NCI-H82 (cell line): ENCODE measurements around the gene DOCK2.
"Not testable (repeated sequence)": the region's sequence is repeated elsewhere in the genome, so short reads cannot be mapped to it uniquely, and the experiment has no call there.

ENCODE experiments used
- DNase-seq: peaks from one replicate; lab custom pipeline; 2025; lab: John Stamatoyannopoulos, UW

The DOCK2 gene

GRCh38 chr5:169943026-169943425 is 306.0 kb downstream of the DOCK2 start:
- no peak for DNase-seq

GRCh38 chr5:169944115-169944514 is 307.0 kb downstream of the DOCK2 start:
- no peak for DNase-seq

GRCh38 chr5:169944922-169945680 is 308.0 kb downstream of the DOCK2 start:
- DNase-seq = no peak

- DNase-seq = no peak
Measured at GRCh38 chr5:169945831-169946261, 308.8 kb downstream of the DOCK2 start.

- DNase-seq = no peak
Measured at GRCh38 chr5:169946743-169947295, 309.7 kb downstream of the DOCK2 start.

GRCh38 chr5:169950333-169950732 is 313.3 kb downstream of the DOCK2 start:
- no peak for DNase-seq

GRCh38 chr5:169953196-169953595 is 316.1 kb downstream of the DOCK2 start:
- not testable (repeated sequence) for DNase-seq

GRCh38 chr5:169954786-169955185 is 317.7 kb downstream of the DOCK2 start:
- DNase-seq = peak; percentile 54

GRCh38 chr5:169956126-169956525 is 319.1 kb downstream of the DOCK2 start:
- DNase-seq = no peak

GRCh38 chr5:169956756-169957155 is 319.7 kb downstream of the DOCK2 start:
- no peak for DNase-seq

- DNase-seq = no peak
Measured at GRCh38 chr5:169958278-169958677, 321.2 kb downstream of the DOCK2 start.

GRCh38 chr5:169960659-169961058 is 323.6 kb downstream of the DOCK2 start:
- DNase-seq = no peak

- no peak for DNase-seq
Measured at GRCh38 chr5:169964246-169964645, 327.2 kb downstream of the DOCK2 start.

GRCh38 chr5:169970339-169970738 is 333.3 kb downstream of the DOCK2 start:
- DNase-seq = no peak

- no peak for DNase-seq
Measured at GRCh38 chr5:169970911-169971765, 334.1 kb downstream of the DOCK2 start.

GRCh38 chr5:169971780-169972179 is 334.7 kb downstream of the DOCK2 start:
- no peak for DNase-seq

- no peak for DNase-seq
Measured at GRCh38 chr5:169973056-169973455, 336.0 kb downstream of the DOCK2 start.

- no peak for DNase-seq
Measured at GRCh38 chr5:169974121-169974770, 337.2 kb downstream of the DOCK2 start.

GRCh38 chr5:169978714-169979113 is 341.6 kb downstream of the DOCK2 start:
- DNase-seq = peak; percentile 69

GRCh38 chr5:169979871-169980270 is 342.8 kb downstream of the DOCK2 start:
- no peak for DNase-seq

- peak; percentile 81 for DNase-seq
Measured at GRCh38 chr5:169980418-169981053, 343.5 kb downstream of the DOCK2 start, which contains the start of gene INSYN2B. INSYN2B (minus strand) TSS chr5:169980495; CDS start chr5:169883898, 96,597 bp downstream.

GRCh38 chr5:169988206-169988605 is 351.1 kb downstream of the DOCK2 start:
- no peak for DNase-seq
